ENCODE results near the gene CHFR.
"Not testable (repeated sequence)": the region's sequence is repeated elsewhere in the genome, so short reads cannot be mapped to it uniquely, and the experiment has no call there.

CHFR gene

GRCh38 chr12:132874620-132875019 is 12.8 kb downstream of the CHFR start:
- not testable (repeated sequence) for DNase-seq (ENCODE audit: low read depth)

GRCh38 chr12:132874175-132874574 is 13.2 kb downstream of the CHFR start:
- no peak for DNase-seq (ENCODE audit: low read depth)

DNA sequence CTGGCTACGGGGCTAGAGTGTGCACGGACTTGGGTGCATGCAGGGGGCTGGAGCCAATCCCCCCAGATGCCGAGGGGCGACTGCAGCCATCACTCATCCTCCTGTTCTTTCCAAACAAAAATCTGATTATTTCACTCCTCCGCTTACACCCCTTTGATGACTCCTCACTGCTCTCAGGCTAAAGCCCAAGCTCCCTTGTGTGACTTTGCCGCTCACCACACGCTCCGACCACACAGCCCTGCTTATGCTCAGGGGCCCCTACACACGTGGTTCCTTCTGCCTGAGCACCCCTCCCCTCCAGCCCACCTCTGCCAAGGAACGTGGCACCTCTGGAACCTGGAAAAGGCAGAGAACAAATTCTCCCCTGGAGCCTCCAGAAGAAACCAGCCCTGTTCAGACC is 13.7 kb downstream of the CHFR start:
- DNase-seq (ENCODE audit: low read depth) = no peak

- DNase-seq (ENCODE audit: low read depth) = no peak
These were observed 14.4 kb downstream of the CHFR start for GRCh38 chr12:132872975-132873421.

DNA sequence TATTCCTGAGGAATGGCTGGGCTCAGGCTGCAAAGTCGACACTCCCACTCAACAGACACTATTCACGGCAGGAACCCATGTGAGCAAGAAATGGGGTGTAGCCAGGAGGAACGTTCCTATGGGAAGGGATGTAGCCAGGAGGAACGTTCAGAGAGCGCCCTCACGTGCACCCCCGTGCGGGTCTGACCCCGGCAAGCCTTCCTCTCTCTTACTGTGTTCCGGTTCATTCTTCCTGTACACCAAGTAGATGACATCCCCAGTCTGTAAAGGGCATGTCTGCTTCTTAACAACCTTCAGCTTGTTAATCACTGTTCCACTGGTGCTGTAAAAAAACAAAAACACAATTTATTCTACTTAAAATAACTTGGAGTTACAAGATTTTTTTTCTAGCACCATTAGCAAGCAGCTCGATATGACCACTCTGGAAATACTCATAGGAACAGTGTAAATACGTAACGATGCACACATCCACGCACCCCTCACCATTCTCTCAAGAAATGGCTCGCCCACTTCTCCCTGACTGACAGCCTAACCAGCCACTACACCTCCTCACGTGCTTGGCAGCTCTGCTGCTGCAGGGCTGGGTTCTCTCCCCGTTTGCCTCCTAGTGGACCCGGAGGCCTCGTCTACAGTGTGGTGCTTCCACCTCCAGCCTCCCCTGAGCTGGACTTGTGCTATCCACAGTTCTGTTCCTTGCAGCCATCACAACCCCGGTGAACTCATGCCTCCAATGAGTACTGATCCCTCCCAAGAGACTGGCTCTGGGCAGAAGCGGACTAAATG is 15.1 kb downstream of the CHFR start:
- DNase-seq (ENCODE audit: low read depth) = no peak

GRCh38 chr12:132869551-132869950 is 17.9 kb downstream of the CHFR start:
- DNase-seq (ENCODE audit: low read depth) = no peak

DNA sequence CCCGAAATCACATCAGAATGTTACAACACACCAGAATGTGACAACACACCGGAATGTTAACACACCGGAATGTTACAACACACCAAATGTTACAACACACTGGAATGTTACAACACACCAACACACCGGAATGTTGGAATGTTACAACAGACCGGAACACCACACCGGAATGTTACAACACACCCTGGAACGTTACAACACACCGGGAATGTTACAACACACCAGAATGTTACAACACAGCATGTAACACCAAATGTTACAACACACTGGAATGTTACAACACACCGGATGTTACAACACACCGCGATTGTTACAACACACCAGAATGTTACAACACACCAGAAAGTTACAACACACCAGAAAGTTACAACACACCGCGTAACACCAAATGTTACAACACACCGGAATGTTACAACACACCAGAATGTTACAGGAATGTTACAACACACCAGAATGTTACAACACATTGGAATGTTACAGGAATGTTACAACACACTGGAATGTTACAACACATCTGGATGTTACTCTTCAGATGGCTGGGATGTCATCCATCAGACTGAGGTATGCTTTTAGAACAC is 21.1 kb downstream of the CHFR start:
- DNase-seq (ENCODE audit: low read depth) = peak; percentile 32

GRCh38 chr12:132861558-132861957 is 25.8 kb downstream of the CHFR start:
- DNase-seq (ENCODE audit: low read depth) = no peak

DNA sequence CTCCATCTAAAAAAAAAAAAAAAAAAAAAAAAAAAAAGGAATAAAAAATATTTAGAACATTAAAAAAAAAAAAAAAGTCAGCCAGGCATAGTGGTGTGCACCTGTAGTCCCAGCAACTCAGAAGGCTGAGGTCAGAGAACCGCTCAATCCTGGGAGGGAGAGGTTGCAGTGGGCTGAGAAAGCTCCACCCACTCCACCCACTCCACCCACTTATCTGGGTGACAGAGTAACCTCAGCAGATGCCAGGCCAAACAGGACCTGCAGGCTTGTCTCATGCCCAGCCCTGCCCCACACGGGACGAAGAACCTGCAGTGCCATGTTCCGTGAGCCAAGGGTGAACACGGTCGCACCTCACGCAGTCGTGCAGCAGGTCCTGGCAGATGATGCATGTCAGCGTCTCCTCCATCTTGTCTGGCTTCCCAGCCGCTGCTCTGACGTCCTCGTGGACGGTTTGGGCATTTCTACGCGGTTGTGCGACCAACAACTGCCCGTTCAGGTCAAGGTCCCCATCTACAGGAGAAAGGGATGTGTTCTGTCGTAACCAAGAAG is 28.6 kb downstream of the CHFR start:
- DNase-seq (ENCODE audit: low read depth) = no peak

DNA sequence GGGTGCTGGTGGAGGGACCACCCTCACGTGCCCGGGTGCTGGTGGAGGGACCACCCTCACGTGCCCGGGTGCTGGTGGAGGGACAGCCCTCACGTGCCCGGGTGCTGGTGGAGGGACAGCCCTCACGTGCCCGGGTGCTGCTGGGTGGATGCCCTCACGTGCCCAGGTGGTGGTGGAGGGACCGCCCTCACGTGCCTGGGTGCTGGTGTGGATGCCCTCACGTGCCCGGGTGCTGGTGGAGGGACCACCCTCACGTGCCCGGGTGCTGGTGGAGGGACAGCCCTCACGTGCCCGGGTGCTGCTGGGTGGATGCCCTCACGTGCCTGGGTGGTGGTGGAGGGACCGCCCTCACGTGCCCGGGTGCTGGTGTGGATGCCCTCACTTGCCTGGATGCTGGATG is 30.4 kb downstream of the CHFR start:
- DNase-seq (ENCODE audit: low read depth) = not testable (repeated sequence)

DNA sequence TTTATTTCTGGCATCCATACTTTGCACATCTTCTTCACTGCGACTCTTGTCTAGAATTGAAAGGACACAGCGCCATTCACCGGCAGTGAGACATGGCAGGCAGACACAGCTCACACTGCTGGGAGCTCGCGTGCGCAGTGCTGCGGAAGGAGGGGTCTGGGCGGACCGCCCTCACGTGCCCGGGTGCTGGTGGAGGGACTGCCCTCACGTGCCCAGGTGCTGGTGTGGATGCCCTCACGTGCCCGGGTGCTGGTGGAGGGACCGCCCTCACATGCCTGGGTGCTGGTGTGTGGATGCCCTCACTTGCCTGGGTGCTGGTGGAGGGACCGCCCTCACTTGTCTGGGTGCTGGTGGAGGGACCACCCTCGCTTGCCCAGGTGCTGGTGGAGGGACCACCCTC is 30.8 kb downstream of the CHFR start:
- no peak for DNase-seq (ENCODE audit: low read depth)

DNA sequence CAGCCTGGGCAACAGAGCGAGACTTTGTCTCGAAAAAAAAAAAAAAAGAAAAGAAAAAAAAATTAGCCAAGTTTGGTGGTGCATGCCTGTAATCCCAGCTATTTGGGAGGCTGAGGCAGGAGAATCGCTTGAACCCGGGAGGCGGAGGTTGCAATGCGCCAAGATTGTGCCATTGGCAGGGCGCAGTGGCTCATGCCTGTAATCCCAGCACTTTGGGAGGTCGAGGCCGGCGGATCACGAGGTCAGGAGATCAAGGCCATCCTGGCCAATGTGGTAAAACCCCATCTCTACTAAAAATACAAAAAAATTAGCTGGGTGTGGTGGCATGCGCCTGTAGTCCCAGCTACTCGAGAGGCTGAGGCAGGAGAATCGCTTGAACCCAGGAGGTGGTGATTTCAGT is 32.2 kb downstream of the CHFR start:
- not testable (repeated sequence) for DNase-seq (ENCODE audit: low read depth)

DNA sequence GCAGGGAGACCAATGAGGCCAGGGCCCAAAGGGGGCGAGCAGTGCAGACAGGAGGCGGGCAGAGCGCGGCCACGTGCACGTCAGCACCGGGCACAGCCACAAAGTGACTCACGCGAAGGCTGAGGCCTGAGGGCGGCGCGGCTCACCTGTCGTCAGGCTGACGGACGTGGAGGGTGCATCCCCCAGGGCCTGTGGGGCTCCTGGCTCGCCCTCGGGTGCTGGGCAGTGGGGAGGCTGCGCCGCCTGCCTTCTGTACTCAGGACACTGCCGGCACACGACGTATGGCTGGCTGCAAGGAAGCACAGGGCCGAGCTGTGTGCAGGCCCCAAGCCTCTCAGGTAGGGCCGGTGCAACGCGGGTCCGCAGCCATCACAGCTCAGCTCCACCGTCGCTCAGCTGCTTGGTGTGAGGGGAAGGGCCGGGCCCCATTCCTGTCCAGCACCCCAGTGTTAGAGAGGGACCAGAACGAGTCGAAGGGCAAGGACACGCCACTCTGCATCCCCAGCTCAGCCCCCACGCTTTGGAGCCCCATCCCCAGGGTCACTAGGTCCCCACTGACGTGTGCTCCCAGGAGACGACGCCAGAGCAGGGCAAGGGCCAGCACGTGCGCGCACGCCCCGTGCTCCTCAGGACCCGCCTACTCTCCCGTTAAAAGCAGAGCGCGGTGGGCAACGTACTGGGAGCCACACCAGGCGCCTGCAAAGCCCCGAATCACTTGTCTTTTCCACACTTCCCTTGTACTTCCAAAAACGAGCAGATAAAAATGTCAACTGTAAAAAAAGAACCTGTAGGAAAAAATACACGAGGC is 33.9 kb downstream of the CHFR start:
- DNase-seq (ENCODE audit: low read depth) = no peak

GRCh38 chr12:132852496-132852895 is 34.9 kb downstream of the CHFR start:
- DNase-seq (ENCODE audit: low read depth) = no peak

- DNase-seq (ENCODE audit: low read depth) = no peak
These were observed 35.9 kb downstream of the CHFR start for GRCh38 chr12:132851465-132851864.

DNA sequence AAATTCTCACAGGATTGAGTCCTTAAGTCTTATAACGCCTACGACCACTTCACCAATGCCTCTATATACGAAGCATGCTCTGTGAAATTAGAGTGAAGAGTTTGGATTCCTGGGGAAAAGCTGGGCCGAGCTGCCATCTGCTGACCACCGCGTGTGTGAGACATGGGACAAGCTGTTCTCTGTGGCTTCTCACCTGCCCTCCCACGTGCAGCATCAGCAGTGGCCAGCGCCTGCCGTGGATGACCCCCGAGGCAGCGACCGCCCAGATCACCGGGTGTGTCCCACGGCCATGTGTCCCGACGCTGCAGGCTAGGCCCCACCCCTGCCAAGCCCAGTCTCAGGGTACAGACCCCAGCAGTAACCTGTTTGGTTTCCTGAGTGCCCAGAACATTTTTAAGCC is 37.1 kb downstream of the CHFR start:
- no peak for DNase-seq (ENCODE audit: low read depth)

GRCh38 chr12:132848521-132848920 is 38.9 kb downstream of the CHFR start:
- no peak for DNase-seq (ENCODE audit: low read depth)

DNA sequence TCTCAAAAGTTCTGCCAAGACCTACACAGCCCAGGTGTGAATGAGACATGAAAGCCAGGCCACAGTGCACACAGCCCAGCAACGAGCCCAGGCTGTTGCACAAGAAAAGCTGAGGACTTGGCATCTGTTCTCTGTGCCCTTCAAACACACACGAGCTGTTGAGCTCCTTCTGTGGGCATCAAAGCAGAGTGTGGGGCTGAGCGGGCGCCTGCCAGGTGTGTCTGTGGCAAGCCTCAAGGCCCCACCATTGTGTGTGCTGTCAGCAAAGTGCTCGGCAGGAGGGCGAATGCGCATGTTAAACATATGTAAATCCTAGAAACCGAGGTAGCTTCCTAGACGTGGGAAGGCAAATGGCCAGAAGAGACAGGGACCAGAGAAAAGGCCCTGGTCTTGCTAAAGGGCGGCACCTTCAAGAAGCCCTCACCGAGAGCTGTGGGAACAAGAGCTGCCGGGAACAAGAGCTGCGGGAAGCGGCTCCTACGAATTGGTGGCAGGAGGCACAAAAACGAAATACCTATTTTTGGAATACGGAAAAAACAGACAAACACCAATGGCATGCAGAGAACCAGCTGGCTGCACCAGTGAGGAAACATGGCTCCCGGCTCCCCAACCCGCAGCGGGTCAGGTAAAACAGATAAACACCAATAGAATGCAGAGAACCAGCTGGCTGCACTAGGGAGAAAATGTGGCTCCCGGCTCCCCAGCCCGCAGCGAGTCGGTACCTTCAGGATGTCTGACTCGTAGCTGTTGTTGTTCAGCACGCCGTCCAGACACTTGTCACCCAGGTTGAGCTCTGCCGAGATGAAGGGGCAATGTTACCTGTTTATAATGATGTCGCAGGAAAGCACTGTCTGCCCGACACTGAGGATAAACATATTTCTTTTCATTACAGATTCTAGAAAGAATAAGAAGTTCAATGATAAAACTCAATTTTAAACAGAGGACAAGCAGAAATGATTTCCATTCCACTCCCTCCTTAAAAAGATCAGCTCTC is 39.7 kb downstream of the CHFR start:
- no peak for DNase-seq (ENCODE audit: low read depth)

GRCh38 chr12:132844681-132845080 is 42.7 kb downstream of the CHFR start:
- not testable (repeated sequence) for DNase-seq (ENCODE audit: low read depth)

DNA sequence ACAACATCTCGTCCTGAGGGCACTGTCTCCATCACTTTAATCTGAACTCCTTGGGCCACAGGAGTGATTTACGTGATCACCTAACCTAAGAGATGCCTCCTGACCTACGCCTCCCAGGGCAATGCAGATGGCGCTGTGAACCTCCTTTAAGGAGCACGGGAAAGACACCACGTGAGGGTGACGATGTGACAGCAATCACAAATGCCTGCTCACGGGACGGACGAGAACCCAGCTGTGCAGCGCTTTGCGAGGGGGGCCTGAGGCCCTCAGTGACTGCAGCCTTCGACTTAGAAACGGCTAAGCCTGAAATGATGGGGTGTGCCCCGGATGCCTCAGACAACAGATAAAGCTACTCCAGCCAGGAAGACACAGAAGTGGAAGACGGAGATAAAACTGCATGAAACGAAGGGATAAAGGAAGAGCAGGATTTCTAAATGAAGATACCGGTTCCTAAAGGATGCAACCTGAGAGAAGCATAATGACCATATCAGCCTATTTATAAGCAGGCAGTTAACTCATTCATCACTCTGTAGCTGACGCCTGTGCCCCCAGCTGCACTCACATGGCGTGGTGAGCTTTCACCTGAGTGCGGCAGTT is 44.9 kb downstream of the CHFR start:
- no peak for DNase-seq (ENCODE audit: low read depth)

DNA sequence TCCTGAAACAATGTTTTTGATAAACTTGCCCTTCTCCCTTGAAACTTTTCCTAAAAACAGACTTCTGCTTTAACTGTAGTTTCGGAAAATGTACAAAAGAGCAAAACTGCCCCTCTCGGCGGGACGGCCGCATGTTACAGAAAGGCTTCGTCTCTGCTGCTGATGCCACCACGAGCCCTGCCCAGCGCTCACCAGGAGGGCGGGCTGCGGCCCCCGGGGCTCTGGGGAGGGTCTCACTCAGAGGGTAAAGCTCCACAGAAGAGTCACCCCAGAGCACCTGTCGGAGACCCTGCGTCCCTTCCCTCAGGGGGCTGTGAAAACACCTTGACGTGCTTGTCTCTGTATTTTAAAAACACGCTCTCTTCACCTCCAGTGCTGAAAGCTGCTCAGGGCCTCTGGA is 46.3 kb downstream of the CHFR start:
- DNase-seq (ENCODE audit: low read depth) = no peak

Measured in non-pigmented ciliary epithelial cell (primary cell).